PC-9 (cell line): Measurements from ENCODE around the gene SAXO2.
"Not testable (repeated sequence)": the region's sequence is repeated elsewhere in the genome, so short reads cannot be mapped to it uniquely, and the experiment has no call there.

Source experiments
- EZH2 ChIP-seq: fragments of 200-600 bp; sonication (generic); IDR thresholded peaks from 2 replicates; pipeline ENCODE4 v1.8.0; 2017; ENCODE audit warnings: antibody characterized with exemption, low read depth
- TF ChIP-seq, protein P1 (sequence below): fragments of 200-600 bp; sonication (generic); conservative IDR thresholded peaks from 2 replicates; pipeline ENCODE4 v1.6.1; 2017; ENCODE audit warnings: mixed run types, antibody characterized with exemption, mild to moderate bottlenecking, moderate library complexity

DNA sequence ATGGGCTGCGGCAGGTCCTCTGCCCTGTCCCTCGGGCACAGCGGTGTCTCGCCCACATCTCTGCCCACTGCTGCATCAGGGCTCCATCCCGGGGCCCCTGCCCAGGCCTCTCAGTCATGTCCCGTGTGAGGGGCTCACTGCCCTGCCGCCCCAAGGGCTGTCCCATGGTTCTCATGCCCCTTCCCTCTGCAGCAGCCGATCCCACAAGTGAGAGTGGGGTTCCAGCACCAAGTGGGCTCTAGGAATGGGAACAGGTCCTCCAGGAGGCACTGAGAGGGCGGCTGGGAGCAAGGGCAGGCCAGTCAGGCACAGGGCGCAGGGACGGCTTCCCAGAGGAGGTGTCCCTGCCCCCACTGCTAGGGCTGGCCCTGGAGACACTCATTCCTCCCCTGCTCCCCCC, 68.3 kb downstream of the SAXO2 start:
- not testable (repeated sequence) for TF ChIP-seq EZH2
- TF ChIP-seq, protein P1, sequence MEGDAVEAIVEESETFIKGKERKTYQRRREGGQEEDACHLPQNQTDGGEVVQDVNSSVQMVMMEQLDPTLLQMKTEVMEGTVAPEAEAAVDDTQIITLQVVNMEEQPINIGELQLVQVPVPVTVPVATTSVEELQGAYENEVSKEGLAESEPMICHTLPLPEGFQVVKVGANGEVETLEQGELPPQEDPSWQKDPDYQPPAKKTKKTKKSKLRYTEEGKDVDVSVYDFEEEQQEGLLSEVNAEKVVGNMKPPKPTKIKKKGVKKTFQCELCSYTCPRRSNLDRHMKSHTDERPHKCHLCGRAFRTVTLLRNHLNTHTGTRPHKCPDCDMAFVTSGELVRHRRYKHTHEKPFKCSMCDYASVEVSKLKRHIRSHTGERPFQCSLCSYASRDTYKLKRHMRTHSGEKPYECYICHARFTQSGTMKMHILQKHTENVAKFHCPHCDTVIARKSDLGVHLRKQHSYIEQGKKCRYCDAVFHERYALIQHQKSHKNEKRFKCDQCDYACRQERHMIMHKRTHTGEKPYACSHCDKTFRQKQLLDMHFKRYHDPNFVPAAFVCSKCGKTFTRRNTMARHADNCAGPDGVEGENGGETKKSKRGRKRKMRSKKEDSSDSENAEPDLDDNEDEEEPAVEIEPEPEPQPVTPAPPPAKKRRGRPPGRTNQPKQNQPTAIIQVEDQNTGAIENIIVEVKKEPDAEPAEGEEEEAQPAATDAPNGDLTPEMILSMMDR: not testable (repeated sequence)
